ENCODE results near the gene PCDHGB3.

GRCh38 chr5:141326088-141326854 is 43.8 kb upstream of the PCDHGB3 start:
- no peak for TF ChIP-seq POLR2A (IDR thresholded peaks at IDR 0.05)
- no peak for TF ChIP-seq EP300 (IDR thresholded peaks at IDR 0.05)
- TF ChIP-seq POLR2AphosphoS5 (IDR thresholded peaks at IDR 0.05) = peak in 3 of 4 donors; percentile 15 to 37 (median 35)
- TF ChIP-seq CTCF (IDR thresholded peaks at IDR 0.05) = peak in 3 of 4 experiments; percentile 20 to 49 (median 35)

All from sigmoid colon (tissue), 4 donors.